ENCODE results near the gene FANCL.
"Not testable (repeated sequence)": the region's sequence is repeated elsewhere in the genome, so short reads cannot be mapped to it uniquely, and the experiment has no call there.

FANCL gene

GRCh38 chr2:58204195-58204959, 36.7 kb downstream of the FANCL start:
- ATAC-seq: no peak

DNA sequence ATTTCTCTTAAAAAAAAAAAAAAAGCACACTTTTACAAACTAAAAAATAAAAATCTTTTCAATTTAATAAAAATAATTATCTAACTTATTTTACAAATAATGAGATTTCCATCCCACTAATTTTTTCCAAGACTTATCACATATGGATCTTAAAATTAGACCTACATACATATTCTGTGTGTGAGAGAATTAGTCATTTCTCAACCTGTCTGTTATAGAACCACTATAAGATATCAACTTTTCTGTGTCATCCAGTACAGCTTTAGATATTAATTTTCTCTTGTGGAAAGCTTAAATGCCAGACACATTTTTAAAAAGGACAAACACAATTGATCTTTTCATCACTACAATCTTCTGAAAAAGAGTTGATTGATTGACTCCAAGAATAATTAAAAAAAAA, 38.1 kb downstream of the FANCL start:
- ATAC-seq: no peak

GRCh38 chr2:58202404-58202803, 38.7 kb downstream of the FANCL start:
- no peak for ATAC-seq

GRCh38 chr2:58197894-58198293, 43.2 kb downstream of the FANCL start:
- no peak for ATAC-seq

DNA sequence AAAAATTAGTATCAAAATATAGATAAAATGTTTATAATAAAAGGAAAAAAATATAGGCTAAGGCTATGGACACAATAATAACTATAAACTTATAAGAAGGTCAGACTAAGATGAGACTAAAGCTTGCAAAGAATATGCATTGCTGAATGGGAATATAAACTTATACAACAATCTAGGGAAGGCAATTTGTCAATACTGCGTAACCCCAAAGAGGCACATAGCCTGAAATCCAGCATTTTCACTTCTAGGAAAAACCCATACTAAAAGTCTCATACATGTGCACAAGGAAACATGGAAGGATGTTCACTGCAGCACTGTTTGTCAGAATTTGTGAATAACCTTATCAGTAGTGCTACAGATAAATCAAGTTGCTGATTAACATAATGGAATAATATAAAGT, 45.5 kb downstream of the FANCL start:
- ATAC-seq: no peak

DNA sequence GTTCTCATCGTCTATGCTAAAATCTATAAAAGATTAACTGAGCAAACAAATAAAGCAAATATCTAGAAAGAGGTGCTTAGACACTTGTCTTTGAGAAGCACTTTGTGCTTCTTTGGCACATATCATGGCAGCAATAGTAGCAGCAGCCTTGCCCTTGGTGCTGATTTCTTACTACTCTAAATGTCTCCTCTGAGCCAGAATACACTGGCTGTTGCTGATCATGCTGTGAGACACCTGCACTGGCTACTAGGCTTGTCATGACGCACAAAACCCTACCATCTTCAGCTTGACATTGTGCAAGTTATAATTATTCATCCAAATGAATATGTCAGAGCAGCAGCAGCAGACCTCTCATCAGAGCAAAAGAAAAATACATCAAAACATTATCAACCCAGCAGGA, 46.7 kb downstream of the FANCL start:
- no peak for ATAC-seq

GRCh38 chr2:58187022-58187421, 54.1 kb downstream of the FANCL start:
- not testable (repeated sequence) for ATAC-seq

GRCh38 chr2:58186501-58186900, 54.6 kb downstream of the FANCL start:
- ATAC-seq: no peak

DNA sequence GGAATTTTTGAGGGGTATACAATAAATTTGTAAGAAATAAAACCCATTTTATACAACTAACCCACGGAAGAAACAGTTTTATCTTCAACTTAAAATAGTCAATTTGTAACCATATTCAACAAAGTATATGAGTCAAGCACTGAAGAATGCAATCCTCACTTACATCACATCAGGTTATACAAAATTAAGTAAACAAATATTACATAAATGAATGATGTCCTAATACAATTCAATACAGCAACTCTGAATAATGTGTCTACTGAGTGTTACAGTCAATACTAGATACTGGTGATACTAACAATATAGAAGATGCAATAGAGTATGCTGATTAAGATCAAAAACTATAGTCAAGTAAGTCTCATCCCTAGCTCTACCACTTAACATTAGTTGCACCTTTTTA, 58.6 kb downstream of the FANCL start:
- no peak for ATAC-seq

DNA sequence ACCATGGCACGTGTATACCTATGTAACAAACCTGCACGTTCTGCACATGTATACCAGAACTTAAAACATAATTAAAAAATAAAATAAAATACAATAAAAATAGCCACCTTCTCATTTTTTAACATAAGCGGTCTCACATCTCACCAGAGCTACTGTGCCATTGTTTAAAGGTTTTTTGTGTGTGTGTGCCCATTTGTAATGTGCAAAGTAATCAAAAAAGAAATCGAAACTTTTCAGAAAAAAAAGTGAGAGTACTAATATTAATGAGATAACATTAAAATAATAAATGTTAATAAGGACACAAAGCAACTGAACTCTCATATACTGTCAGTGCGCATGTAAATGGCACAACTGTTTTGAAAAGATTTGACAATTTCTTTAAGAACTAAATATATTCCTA, 60.5 kb downstream of the FANCL start:
- ATAC-seq: no peak

DNA sequence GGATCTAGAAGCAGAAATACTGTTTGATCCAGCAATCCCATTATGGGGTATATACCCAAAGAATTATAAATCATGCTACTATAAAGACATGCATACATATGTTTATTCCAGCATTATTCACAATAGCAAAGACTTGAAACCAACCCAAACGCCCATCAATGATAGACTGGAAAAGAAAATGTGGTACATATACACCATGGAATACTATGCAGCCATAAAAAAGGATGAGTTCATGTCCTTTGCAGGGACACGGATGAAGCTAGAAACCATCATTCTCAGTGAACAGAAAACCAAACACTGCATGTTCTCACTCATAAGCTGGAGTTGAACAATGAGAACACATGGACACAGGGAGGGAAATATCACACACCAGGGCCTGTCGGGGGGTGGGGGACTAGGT, 61.0 kb downstream of the FANCL start:
- ATAC-seq: not testable (repeated sequence)

DNA sequence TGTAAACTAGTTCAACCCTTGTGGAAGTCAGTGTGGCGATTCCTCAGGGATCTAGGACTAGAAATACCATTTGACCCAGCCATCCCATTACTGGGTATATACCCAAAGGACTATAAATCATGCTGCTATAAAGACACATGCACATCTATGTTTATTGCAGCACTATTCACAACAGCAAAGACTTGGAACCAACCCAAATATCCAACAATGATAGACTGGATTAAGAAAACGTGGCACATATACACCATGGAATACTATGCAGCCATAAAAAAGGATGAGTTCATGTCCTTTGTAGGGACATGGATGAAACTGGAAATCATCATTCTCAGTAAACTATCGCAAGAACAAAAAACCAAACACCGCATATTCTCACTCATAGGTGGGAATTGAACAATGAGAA, 63.9 kb downstream of the FANCL start:
- not testable (repeated sequence) for ATAC-seq

DNA sequence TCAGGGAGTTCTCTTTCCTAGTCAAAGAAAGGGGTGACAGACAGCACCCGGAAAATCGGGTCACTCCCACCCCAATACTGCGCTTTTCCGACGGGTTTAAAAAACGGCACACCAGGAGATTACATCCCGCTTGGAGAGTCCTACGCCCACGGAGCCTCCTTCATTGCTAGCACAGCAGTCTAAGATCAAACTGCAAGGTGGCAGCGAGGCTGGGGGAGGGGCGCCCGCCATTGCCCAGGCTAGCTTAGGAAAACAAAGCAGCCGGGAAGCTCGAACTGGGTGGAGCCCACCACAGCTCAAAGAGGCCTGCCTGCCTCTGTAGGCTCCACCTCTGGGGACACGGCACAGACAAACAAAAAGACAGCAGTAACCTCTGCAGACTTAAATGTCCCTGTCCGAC, 69.3 kb downstream of the FANCL start:
- not testable (repeated sequence) for ATAC-seq

- ATAC-seq: not testable (repeated sequence)
These were observed 70.7 kb downstream of the FANCL start for GRCh38 chr2:58170334-58170933.

DNA sequence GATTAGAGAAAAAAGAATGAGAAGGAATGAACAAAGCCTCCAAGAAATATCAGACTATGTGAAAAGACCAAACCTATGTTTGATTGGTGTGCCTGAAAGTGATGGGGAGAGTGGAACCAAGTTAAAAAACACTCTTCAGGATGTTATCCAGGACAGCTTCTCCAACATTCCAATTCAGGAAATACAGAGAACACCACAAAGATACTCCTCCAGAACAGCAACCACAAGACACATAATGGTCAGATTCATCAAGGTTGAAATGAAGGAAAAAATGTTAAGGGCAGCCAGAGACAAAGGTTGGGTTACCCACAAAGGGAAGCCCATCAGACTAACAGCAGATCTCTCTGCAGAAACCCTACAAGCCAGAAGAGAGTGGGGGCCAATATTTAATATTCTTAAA, 71.3 kb downstream of the FANCL start:
- not testable (repeated sequence) for ATAC-seq

DNA sequence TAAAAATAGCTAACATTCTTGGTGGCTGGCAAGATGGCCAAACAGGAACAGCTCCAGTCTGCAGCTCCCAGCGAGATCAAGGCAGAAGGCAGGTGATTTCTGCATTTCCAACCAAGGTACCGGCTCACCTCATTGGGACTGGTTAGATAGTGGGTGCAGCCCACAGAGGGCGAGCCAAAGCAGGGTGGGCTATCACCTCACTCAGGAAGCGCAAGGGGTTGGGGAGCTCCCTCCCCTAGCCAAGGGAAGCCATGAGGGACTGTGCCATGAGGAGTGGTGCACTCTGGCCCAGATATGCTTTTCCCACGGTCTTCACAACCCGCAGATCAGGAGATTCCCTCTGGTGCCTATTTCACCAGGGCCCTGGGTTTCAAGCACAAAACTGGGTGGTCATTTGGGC, 73.0 kb downstream of the FANCL start:
- not testable (repeated sequence) for ATAC-seq

DNA sequence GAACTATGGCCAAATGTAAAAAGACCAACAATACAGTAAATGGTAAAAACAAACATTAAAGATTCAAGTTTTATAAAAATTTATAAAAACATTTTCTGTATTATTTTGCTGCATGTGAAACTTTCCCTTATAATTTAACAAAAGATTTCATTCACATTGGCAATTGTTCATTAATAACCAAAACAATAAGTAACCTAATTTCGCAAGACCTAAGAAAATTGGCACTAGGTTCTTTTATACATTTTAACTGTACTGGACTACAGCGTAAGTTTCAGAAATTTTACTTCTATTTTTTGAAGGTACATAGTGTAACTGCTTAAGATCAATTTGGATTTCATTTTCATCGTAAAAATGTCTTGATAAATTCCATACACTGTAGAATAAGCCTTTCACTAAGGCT, 77.2 kb downstream of the FANCL start:
- ATAC-seq: no peak

DNA sequence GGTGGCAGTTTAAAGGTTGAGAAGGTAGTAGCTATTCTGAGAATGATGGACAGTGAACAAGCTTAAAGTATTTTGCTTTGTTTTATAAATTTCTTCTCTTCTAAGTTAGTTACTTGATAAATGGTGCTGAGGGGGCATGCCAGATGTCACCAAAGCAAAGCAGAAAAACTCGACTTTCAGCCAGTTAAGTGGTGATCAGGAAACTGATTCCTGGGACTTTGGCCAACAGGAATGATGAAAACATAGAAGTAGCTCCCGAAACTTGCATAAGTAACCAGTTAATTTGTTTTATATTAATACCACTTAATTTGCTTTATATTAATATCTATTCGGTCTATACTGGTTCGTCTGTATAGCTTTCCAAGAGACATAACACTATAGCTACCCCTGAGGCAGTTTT, 82.6 kb downstream of the FANCL start:
- ATAC-seq: no peak

- no peak for ATAC-seq
These were observed 83.4 kb downstream of the FANCL start for GRCh38 chr2:58157754-58158153.

- ATAC-seq: no peak
These were observed 84.3 kb downstream of the FANCL start for GRCh38 chr2:58156780-58157179.

DNA sequence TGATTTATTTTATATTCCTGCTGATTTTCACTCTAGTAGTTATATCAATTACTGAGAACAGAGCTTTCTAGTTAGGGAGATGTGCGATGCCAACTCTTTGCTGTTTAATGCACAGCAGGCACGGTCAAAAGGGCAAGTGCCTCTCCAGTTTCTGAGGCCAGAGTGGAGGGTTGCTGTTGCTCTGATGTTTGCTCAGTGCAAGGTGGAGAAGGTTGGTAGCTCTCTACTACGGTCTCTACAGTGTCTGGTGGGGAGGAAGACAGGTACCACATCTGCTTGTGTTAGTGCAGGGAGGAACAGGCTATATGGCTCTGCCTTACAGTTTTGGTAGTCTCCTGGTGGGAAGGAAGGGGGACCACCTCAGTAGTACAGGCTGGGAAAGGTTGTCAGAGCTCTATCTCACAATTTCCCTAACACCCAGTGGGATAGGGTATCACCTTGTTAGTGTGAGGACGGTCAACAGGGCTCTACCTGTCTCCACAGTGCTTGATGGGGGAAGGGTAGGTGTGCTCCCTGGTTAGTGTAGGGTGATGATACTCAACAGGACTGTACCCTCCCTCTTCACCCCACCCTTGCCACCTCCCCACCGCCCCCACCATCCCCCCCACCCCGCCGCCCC, 85.9 kb downstream of the FANCL start:
- no peak for ATAC-seq

DNA sequence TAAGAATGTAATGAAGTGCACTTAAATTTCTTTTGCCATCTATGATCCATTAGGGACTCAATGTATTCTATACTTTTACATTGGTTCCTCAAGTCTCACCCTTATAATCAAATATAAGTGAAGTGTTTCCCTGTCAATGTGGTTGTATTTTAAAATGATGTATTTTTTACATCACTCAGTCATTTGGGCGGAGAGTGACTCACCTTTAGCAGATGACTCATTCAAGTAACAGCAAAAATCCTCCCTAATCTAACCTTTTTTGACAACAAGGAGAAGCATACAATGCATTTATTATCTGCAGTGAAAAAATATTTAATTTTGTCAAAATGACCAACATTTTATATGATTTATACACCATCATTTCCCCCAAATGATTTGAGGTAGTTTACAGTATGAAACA, 94.4 kb downstream of the FANCL start:
- peak; percentile 74 to 76 for ATAC-seq

- not testable (repeated sequence) for ATAC-seq
These were observed 95.4 kb downstream of the FANCL start for GRCh38 chr2:58145769-58146168.

GRCh38 chr2:58140508-58141072, 100.5 kb downstream of the FANCL start:
- no peak for ATAC-seq
